ENCODE data around the gene ST3GAL3.

Gene ST3GAL3

DNA sequence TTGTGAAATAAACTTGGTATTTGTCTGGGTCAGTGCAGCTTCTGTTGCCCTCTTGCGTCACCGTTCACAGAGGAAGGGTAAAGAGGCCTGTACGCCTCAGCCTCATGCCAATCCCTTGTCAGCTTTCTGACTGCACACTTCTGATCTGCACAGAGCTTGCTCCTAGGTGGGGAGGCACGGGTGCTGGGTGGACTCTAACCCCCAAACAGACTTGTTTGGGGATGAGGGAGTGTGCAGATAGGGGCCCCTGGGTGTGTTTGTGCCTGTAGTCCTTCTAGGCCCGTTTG, 270.9 kb downstream of the ST3GAL3 start:
- TF ChIP-seq, protein P1, sequence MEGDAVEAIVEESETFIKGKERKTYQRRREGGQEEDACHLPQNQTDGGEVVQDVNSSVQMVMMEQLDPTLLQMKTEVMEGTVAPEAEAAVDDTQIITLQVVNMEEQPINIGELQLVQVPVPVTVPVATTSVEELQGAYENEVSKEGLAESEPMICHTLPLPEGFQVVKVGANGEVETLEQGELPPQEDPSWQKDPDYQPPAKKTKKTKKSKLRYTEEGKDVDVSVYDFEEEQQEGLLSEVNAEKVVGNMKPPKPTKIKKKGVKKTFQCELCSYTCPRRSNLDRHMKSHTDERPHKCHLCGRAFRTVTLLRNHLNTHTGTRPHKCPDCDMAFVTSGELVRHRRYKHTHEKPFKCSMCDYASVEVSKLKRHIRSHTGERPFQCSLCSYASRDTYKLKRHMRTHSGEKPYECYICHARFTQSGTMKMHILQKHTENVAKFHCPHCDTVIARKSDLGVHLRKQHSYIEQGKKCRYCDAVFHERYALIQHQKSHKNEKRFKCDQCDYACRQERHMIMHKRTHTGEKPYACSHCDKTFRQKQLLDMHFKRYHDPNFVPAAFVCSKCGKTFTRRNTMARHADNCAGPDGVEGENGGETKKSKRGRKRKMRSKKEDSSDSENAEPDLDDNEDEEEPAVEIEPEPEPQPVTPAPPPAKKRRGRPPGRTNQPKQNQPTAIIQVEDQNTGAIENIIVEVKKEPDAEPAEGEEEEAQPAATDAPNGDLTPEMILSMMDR (IDR thresholded peaks at IDR 0.05; ENCODE audit: insufficient read depth, low read length, missing control alignments), result no peak
- CTCF ChIA-PET, result interaction anchor here (1.0 to 2.5 kb wide), 3 partner anchors 27 to 69 kb away, joined by 3 to 10 read pairs (median 4); no protein-coding TSS in a partner anchor
- POLR2A ChIA-PET, result interaction anchor here (1.2 kb wide), 1 partner anchor 8 kb away, joined by 4 read pairs; the partner anchor contains the start of gene DPH2
- H3K4me3 ChIP-seq (ENCODE audit: low read depth, low read length), result peak overlapping the region; percentile 69
- no peak for DNase-seq (ENCODE audit: low read depth, low spot score)

DNA sequence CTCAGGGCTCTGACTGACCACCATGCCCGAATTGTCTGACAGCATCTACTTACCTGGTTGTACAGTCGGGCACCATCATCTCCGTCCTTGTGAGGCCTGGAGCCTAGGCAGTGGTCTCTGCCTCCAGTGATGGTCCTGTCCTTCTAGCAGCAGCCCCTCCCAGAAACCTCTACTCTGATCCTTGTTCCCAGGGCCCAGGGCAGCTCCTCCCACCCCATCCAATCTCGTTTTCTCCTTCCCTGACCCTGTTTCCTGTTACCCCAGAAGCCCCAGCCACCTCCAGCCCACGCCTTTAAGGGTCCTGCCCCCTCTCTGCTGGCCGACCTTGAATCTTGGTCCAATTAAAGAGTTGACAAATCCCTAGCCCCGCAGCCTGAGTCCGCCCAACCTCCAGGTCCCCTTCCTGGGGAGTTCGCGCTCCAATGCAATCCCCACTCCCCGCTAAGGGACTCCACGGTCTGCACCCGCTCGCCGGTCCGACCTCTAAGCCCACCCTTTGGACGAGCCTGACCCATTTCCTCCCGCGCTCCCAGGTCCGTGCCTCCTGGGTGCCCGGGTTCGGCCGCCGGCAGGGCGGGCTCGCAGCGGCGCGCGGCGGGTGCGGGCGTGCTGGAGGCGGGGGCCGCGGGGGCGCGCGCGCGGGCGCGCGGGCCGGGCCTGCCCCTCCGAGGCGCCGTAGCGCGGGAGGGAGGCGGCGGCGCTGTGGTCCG, 271.4 kb downstream of the ST3GAL3 start, which contains the start of gene B4GALT2:
TSS of gene B4GALT2 (plus strand) at position 660 of the 710 bp plus-strand sequence. CDS start 1,951 bp downstream, outside the sequence.
- DNase-seq (ENCODE audit: low read depth, low spot score), result no peak
- POLR2A ChIA-PET, result interaction anchor here (1.2 kb wide), 1 partner anchor 9 kb away, joined by 4 read pairs; the partner anchor contains the start of gene DPH2
- TF ChIP-seq, protein P1 (IDR thresholded peaks at IDR 0.05; ENCODE audit: insufficient read depth, low read length, missing control alignments), result no peak
- CTCF ChIA-PET, result interaction anchor here (1.0 to 2.5 kb wide), 3 partner anchors 26 to 69 kb away, joined by 3 to 10 read pairs (median 4); no protein-coding TSS in a partner anchor
- H3K4me3 ChIP-seq (ENCODE audit: low read depth, low read length), result peak within 1 kb of the TSS; percentile 69

DNA sequence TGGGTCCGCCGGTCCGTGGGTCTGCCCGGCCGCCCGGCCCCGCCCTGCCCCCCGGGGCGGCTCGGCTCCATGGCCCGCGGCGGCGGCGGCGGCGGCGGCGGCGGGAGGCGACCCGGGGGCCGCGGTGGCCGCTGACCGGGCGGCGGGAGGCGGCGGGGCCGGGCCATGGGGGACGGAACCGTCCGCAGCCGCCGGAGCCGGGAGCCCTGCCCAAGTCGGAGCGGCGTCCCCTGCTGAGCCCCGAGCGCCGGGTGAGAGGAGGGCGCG, 271.9 kb downstream of the ST3GAL3 start:
- ChIA-PET CTCF (interaction anchor here (1.3 kb wide), 1 partner anchor 216 kb away, joined by 6 read pairs; no protein-coding TSS in a partner anchor), POLR2A (interaction anchor here (1.2 kb wide), 1 partner anchor 69 kb away, joined by 5 read pairs; no protein-coding TSS in a partner anchor)
- H3K4me3 ChIP-seq (ENCODE audit: low read depth, low read length), result peak overlapping the region; percentile 69
- TF ChIP-seq, protein P1 (IDR thresholded peaks at IDR 0.05; ENCODE audit: insufficient read depth, low read length, missing control alignments), result no peak
- DNase-seq (ENCODE audit: low read depth, low spot score), result no peak

DNA sequence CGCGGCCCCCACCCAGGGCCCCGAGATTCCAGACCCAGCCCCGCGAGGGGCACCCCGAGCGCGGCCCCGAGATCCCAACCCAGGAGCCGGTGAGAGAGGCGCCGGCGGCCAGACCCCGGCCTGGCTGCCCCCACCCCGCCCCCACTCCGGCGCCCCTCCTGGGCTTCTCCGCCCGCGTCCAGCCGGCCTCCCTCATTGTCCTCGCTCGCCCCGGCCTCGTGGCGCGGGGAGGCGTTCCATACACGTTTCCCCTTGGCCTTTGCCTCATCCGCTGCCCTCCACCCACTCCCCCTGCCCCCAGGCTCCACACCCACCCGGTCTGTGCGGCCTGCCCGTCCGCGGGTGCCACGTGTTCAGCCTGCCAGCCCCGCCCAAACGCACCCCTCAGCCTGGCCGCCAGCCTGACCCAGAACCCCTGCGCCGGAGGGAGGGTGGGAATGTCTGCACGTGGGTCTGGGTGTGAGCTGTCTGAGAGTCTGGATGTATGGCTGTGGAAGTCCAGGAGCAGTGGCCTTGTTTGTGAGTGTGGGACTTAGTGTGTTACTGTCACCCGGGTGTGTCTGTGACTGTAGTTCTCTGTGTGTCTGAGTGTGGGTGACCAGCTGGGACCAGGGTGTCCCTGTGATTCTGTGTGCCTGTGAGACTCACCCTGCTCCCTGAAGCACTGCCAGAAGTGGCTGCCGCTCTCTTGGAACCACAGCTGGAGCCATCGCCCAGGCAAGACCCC, 272.4 kb downstream of the ST3GAL3 start:
- ChIA-PET POLR2A (interaction anchor here (0.9 to 1.2 kb wide), 2 partner anchors 11 to 69 kb away, joined by 3 to 5 read pairs; no protein-coding TSS in a partner anchor), CTCF (interaction anchor here (1.3 kb wide), 1 partner anchor 216 kb away, joined by 6 read pairs; no protein-coding TSS in a partner anchor)
- no peak for DNase-seq (ENCODE audit: low read depth, low spot score)
- peak overlapping the region; percentile 69 for H3K4me3 ChIP-seq (ENCODE audit: low read depth, low read length)
- TF ChIP-seq, protein P1 (IDR thresholded peaks at IDR 0.05; ENCODE audit: insufficient read depth, low read length, missing control alignments), result no peak

DNA sequence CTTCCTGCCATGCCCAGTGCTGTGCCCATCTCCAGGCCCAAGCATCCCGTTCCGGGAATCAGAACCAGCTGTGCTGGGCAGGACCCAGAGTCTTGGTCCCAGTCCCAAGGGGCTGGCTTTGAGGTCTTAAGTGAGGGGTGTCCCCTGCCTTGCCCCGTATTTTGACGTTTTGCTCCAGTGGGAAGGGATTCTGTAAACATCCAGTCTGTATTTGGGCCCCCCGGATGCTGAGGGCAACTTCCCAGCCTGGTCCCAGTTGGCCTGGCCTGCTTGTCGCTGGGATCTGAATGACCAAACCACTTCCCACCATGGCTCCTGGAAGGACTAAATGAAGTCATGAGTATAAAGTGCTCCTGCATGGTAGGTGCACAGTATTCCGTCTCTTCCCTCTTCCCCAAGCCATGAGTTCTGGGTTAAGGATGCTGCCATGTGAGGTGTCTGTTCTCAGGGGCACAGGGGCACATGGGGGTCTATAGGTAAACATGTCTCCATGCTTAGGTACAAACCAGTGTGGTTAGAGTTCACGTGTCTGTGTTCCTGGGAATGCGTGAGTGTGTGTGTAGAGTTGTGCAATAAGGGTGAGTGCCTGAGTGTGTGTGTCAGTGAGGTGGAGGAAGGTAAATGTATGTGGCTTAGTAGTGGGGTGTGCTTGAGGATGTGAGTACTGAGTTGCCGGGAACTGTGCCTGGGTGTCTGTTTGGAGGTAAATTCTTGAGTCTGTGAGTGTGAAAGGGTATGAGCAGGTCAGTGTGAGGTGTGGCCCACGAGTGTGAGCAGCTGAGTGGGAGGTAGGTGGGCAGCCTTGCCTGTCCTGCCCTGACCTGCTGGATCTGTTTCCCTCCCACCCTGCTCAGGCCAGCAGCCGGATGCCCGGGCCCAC, 273.2 kb downstream of the ST3GAL3 start:
- DNase-seq (ENCODE audit: low read depth, low spot score), result no peak
- ChIA-PET CTCF (interaction anchor here (1.3 kb wide), 1 partner anchor 217 kb away, joined by 6 read pairs; no protein-coding TSS in a partner anchor), POLR2A (interaction anchor here (0.9 to 1.2 kb wide), 2 partner anchors 10 to 68 kb away, joined by 3 to 5 read pairs; no protein-coding TSS in a partner anchor)
- peak overlapping the region; percentile 69 for H3K4me3 ChIP-seq (ENCODE audit: low read depth, low read length)
- TF ChIP-seq, protein P1 (IDR thresholded peaks at IDR 0.05; ENCODE audit: insufficient read depth, low read length, missing control alignments), result no peak

Data from AG04449 (cell line).